Measurements from ENCODE around the gene ALG11. TPM values are rescaled to one million over a fixed set of nuclear protein-coding genes. Genes with fewer than 3 reads are reported as not detected.
"Not testable (repeated sequence)": the region's sequence is repeated elsewhere in the genome, so short reads cannot be mapped to it uniquely, and the experiment has no call there.

Gene ALG11
- total RNA-seq, 1 experiment from 2014 or later: 10.3 TPM

DNA sequence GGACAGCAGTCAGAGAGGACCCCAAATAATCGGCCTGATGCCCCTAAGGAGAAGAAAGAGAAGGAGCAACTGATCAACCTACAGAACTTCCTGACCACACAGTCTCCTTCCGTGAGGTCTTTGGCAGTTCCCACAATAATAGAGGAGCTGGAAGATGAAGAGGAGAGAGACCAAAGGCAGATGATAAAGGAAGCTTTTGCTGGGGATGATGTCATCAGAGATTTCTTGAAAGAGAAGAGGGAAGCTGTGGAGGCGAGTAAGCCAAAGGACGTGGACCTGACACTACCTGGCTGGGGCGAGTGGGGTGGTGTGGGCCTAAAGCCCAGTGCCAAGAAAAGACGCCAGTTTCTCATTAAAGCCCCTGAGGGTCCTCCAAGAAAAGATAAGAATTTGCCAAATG lies 18.2 kb downstream of the ALG11 start:
- not testable (repeated sequence) for H3K27me3 ChIP-seq (ENCODE audit: control insufficient read depth, insufficient read depth, low read length); DNase-seq; H3K4me3 ChIP-seq (ENCODE audit: insufficient read depth, low read depth, low read length)
- H3K36me3 ChIP-seq (replicated peaks; ENCODE audit: control insufficient read depth, insufficient read depth, low read length): peaks cover 22% of the 10 kb centered on the region

DNA sequence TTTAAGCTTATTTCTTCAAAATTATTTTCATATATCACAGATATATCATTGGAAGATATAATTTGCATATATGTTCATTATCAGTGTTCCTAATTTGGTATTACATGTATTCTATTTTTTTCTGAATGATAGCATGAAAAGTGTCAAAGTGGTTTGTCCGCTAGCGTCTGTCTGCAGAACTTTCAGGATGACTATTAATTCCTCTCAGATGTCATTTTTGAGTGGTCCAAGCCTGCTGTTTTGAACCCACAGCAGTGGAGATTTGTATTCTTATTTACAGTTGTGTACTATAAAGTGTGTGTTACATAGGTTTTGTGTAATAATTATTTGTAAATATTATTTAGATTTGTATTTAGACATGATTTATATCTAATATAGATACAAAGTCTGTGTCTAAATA lies 20.8 kb downstream of the ALG11 start:
- Histone ChIP-seq H3K4me3 (ENCODE audit: insufficient read depth, low read depth, low read length) (no peak overlapping the region), H3K27me3 (ENCODE audit: control insufficient read depth, insufficient read depth, low read length) (no peaks in the 10 kb centered on the region), H3K36me3 (replicated peaks; ENCODE audit: control insufficient read depth, insufficient read depth, low read length) (peaks cover 10% of the 10 kb centered on the region)
- no peak for DNase-seq

DNA sequence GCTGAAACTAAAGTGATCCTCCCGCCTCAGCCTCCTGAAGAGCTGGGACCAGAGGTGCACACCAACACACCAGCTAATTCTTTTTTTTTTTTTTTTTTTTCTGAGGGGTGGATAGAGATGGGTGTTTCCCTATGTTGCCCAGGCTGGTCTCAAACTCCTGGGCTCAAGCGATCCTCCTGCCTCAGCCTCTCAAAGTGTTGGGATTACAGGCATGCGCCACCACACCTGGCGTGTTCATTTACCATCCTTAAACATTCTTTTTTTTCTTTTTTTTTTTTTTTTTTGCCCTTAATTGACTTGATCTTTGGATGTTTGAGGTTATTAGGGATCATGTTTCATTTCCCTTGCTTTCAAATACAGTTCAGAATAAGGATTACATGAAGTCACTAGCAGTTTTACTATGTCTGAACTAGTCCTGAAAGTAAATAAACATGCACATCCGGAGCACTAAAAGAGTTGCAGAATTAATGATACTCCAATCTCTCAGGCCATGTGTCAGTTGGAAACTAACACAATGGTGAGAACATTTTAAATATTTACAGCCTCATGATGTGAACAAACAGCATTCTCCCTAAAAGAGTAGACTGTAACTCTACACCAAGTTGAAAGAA lies 22.5 kb downstream of the ALG11 start:
- Histone ChIP-seq H3K4me3 (ENCODE audit: insufficient read depth, low read depth, low read length) (no peak overlapping the region), H3K27me3 (ENCODE audit: control insufficient read depth, insufficient read depth, low read length) (no peaks in the 10 kb centered on the region), H3K36me3 (replicated peaks; ENCODE audit: control insufficient read depth, insufficient read depth, low read length) (no peaks in the 10 kb centered on the region; the same call in 1 of the 2 replicates)
- DNase-seq: no peak

DNA sequence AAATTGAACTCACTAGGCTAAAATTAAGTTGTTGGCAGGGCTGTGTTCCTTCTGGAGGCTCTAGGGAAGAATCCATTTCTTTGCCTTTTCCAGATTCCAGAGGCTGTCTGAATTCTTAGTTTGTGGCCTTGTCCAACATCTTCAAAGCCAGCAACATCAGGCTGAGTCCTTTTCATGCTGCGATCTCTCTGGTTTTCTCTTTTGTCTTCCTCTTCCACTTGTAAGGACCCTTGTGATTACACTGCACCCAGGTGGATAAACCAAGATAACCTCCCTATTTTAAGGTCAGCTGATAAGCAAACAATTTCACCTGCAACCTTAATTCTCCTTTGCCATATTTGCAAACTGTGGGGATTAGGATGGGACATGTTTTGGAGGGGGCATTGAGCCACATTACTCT lies 23.8 kb downstream of the ALG11 start:
- no peak for DNase-seq
- H3K4me3 ChIP-seq (ENCODE audit: insufficient read depth, low read depth, low read length): no peak overlapping the region
- H3K27me3 ChIP-seq (ENCODE audit: control insufficient read depth, insufficient read depth, low read length): no peaks in the 10 kb centered on the region
- no peaks in the 10 kb centered on the region for H3K36me3 ChIP-seq (replicated peaks; ENCODE audit: control insufficient read depth, insufficient read depth, low read length)

DNA sequence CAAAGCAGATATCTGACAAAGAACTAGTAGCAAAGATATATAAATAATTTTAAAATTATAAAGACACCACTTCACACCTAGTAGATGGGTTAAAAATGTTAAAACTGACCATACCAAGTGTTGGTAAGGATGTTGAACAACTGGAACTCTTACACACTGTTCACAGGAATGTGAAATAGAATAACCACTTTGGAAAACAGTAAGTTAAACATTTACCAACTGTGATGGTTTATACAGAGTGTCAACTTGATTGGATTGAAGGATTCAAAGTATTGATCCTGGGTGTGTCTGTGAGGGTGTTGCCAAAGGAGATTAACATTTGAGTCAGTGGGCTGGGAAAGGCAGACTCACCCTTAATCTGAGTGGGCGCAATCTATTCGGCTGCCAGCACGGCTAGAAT lies 31.5 kb downstream of the ALG11 start:
- DNase-seq: no peak
- no peaks in the 10 kb centered on the region for H3K36me3 ChIP-seq (replicated peaks; ENCODE audit: control insufficient read depth, insufficient read depth, low read length)
- H3K27me3 ChIP-seq (ENCODE audit: control insufficient read depth, insufficient read depth, low read length): no peaks in the 10 kb centered on the region
- H3K4me3 ChIP-seq (ENCODE audit: insufficient read depth, low read depth, low read length): no peak overlapping the region

DNA sequence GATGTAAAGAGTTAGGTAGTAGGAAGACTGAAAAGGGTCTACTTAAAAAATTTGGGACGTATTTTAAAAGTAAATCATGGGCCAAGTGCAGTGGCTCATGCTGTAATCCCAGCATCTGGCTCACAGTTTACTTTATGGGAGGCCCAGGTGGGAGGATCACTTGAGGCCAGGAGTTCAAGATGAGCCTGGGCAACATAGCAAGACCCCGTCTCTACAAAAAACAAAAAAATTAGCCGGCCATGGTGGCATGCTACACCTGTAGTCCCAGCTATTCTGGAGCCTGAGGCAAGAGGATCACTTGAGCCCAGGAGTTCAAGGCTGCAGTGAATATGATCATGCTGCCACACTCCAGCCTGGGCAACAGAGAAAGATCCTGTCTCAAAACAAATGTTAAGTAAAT lies 35.3 kb downstream of the ALG11 start:
- no peaks in the 10 kb centered on the region for H3K36me3 ChIP-seq (replicated peaks; ENCODE audit: control insufficient read depth, insufficient read depth, low read length)

DNA sequence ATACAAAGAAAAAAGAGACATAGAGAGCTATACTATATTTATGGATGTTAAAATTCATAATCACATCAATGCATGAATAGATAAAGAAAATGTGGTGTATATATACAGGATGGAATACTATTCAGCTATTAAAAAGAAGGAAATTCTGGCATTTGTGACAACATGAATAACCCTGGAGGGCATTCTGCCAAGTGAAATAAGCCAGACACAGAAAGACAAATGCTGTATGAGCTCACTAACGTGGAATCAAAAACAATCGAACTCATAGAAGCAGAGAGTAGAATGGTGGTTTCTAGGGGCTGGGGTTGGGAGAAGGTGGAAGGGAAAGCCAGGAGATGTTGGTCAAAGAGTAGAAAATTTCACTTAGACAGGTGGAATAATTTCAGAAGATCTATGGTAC lies 36.3 kb downstream of the ALG11 start:
- no peak overlapping the region for H3K4me3 ChIP-seq (ENCODE audit: insufficient read depth, low read depth, low read length)
- H3K27me3 ChIP-seq (ENCODE audit: control insufficient read depth, insufficient read depth, low read length): no peaks in the 10 kb centered on the region
- H3K36me3 ChIP-seq (replicated peaks; ENCODE audit: control insufficient read depth, insufficient read depth, low read length): no peaks in the 10 kb centered on the region
- no peak for DNase-seq

More for the DNA sequence above, 35.3 kb downstream of the ALG11 start:
- no peak overlapping the region for H3K4me3 ChIP-seq (ENCODE audit: insufficient read depth, low read depth, low read length)
- H3K27me3 ChIP-seq (ENCODE audit: control insufficient read depth, insufficient read depth, low read length): no peaks in the 10 kb centered on the region
- DNase-seq: no peak

DNA sequence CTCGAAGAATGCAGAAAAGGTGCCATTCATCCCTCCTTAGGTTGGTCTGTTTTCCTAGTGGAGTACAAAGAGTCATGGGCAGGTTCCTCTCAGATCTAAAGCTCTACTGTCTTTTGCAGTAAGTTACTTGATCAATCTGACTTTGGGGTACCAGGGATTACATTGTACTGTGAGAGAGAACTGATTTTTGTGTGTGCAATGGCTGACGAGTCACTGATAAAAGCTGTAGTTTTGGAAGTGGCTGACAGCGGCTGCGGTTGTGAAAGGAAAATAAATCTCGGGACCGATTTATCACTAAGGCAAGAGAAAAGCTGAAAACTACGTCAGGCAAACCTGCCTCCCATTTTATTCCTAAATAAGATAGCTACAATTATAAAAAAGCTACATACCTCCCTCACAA lies 39.2 kb downstream of the ALG11 start:
- H3K4me3 ChIP-seq (ENCODE audit: insufficient read depth, low read depth, low read length): no peak overlapping the region
- no peaks in the 10 kb centered on the region for H3K36me3 ChIP-seq (replicated peaks; ENCODE audit: control insufficient read depth, insufficient read depth, low read length)
- DNase-seq: no peak
- no peaks in the 10 kb centered on the region for H3K27me3 ChIP-seq (ENCODE audit: control insufficient read depth, insufficient read depth, low read length)

DNA sequence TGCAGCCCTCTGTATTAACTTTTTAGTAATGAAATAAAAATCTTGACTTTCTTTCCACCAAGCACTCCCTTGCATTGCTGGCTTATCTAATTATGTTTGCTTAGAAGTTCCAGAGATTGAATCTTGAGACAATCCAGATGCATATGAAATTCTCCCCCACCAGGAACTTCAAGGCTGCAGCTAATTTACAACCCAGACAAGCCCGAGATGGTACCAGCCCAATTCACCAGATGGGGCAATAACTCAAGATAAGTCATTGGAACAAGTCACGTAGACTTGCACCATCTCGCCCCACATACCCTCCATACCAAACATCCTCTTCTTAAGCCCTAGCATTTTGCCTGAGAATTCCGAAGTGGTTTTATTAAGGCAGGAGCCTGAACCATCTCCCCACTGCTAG lies 41.3 kb downstream of the ALG11 start:
- DNase-seq: peak; percentile 13
- Histone ChIP-seq H3K4me3 (ENCODE audit: insufficient read depth, low read depth, low read length) (no peak overlapping the region), H3K36me3 (replicated peaks; ENCODE audit: control insufficient read depth, insufficient read depth, low read length) (no peaks in the 10 kb centered on the region), H3K27me3 (ENCODE audit: control insufficient read depth, insufficient read depth, low read length) (no peaks in the 10 kb centered on the region)

DNA sequence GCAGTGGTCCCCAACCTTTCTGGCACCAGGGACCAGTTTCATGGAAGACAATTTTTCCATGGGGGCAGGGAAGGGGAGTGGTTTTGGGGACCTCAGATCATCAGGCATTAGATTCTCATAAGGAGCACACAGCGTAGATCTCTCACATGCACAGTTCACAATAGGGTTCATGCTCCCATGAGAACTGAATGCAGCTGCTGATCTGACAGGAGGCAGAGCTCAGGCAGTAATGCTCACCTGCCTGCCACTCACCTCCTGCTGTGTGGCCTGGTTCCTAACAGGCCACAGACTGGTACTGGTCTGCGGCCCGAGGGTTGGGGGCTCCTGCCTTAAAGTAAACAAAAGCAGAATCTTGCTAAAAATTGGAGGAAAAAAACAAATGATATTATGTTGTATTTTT lies 48.9 kb downstream of the ALG11 start:
- not testable (repeated sequence) for DNase-seq; H3K4me3 ChIP-seq (ENCODE audit: insufficient read depth, low read depth, low read length); H3K36me3 ChIP-seq (replicated peaks; ENCODE audit: control insufficient read depth, insufficient read depth, low read length); H3K27me3 ChIP-seq (ENCODE audit: control insufficient read depth, insufficient read depth, low read length)

DNA sequence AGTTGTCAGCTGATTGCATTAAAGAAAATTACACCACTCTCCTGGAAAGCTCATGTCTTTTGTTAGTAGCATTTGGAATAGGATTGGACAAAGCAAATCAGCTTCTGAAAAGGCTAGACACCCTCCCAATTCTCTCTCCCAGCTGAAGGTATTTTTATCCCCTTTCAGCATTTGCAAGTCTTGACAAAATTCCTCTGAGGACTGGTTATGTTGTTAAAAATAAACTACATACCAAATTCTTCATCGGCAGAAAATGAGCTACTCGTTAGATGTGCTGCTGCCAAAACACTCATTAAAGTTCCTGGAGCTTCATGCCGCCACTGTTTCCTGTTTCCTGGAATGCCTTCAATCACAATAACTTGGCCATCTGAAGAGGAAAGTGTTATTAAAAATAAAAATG lies 49.4 kb downstream of the ALG11 start:
- Histone ChIP-seq H3K4me3 (ENCODE audit: insufficient read depth, low read depth, low read length) (no peak overlapping the region), H3K36me3 (replicated peaks; ENCODE audit: control insufficient read depth, insufficient read depth, low read length) (no peaks in the 10 kb centered on the region), H3K27me3 (ENCODE audit: control insufficient read depth, insufficient read depth, low read length) (no peaks in the 10 kb centered on the region)
- DNase-seq: no peak

DNA sequence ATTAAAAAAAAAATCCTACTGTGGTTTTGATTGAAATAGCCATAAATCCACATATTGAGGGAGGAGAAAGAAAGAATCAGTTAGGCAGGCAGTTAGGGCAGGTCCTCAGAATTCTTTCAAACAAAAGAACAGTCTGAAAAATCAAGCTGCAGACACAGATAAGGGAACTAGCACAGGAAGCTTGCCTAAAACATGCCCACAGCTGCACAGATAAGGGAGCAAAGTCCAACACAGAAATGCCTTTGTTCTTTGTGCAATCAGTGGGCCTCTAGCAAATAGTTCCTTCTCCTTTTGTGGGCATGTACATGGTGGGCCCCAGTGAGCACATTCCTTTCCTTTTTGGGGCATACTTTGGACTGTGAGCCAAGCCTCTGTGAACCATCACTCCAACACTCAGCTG lies 55.0 kb downstream of the ALG11 start:
- Histone ChIP-seq H3K27me3 (ENCODE audit: control insufficient read depth, insufficient read depth, low read length) (no peaks in the 10 kb centered on the region), H3K4me3 (ENCODE audit: insufficient read depth, low read depth, low read length) (no peak overlapping the region), H3K36me3 (replicated peaks; ENCODE audit: control insufficient read depth, insufficient read depth, low read length) (no peaks in the 10 kb centered on the region)
- DNase-seq: no peak

DNA sequence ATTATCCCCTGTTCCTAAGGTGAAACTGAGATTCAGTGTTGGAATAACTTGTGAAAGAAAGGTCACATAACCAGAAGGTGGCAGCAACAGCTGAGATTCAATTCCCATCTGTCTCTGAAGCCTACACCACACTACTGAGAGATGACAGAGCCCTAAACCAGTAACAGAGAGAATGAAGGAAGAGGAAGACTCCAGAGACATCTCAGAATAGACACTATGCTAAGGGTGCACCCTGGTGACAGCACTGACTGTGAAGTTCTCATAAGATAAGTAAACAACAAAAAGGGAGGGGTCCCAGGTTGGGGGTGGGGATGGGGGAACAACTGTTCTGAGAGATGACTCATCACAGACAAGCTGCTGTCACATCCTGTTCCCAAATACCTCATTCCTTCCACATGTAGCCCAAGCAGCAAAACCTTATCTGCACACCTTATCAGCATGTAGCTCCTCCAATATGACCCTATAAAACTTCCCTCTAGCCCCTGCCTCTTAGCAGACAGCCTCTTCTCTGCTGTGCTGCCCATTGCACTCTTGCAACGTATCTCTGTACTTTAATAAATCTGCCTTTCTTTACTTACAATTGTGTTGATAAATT lies 58.8 kb downstream of the ALG11 start:
- no peaks in the 10 kb centered on the region for H3K27me3 ChIP-seq (ENCODE audit: control insufficient read depth, insufficient read depth, low read length)
- DNase-seq: no peak
- no peaks in the 10 kb centered on the region for H3K36me3 ChIP-seq (replicated peaks; ENCODE audit: control insufficient read depth, insufficient read depth, low read length)
- no peak overlapping the region for H3K4me3 ChIP-seq (ENCODE audit: insufficient read depth, low read depth, low read length)
